Osteocyte (in vitro differentiated cells): ENCODE measurements around the gene QSER1. TPM values are rescaled to one million over a fixed set of nuclear protein-coding genes. Genes with fewer than 3 reads are reported as not detected.
A peak's percentile ranks its signal among the peaks of the same experiment; 100 is the strongest.

Source experiments
- DNase-seq: peaks from one replicate; pipeline ENCODE4 v3.0.0; 2021; ENCODE audit warnings: mixed read lengths; ENCODE audit not compliant: unreplicated experiment; ENCODE audit errors: extremely low spot score
- H3K27ac Mint-ChIP-seq: one replicate; pipeline ENCODE4 v1.8.0; 2021; ENCODE audit warnings: mild to moderate bottlenecking, mixed read lengths; ENCODE audit not compliant: unreplicated experiment
- H3K27me3 Mint-ChIP-seq: one replicate; pipeline ENCODE4 v1.8.0; 2021; ENCODE audit warnings: mixed read lengths; ENCODE audit not compliant: unreplicated experiment
- H3K36me3 Mint-ChIP-seq: one replicate; pipeline ENCODE4 v1.8.0; 2021; ENCODE audit warnings: mixed read lengths; ENCODE audit not compliant: unreplicated experiment
- H3K4me1 Mint-ChIP-seq: one replicate; pipeline ENCODE4 v1.8.0; 2021; ENCODE audit warnings: mixed read lengths; ENCODE audit not compliant: unreplicated experiment
- H3K4me3 Mint-ChIP-seq: one replicate; pipeline ENCODE4 v1.8.0; 2021; ENCODE audit warnings: mild to moderate bottlenecking, moderate library complexity, mixed read lengths; ENCODE audit not compliant: unreplicated experiment
- H3K9me3 Mint-ChIP-seq: one replicate; pipeline ENCODE4 v1.8.0; 2021; ENCODE audit warnings: mixed read lengths; ENCODE audit not compliant: unreplicated experiment
- total RNA-seq: library from RNA; stranded (reverse); gene quantifications from 2 replicates; pipeline ENCODE4 v1.2.1, GENCODE V29; 2021
- TF ChIP-seq, protein P1 (sequence below): fragments of 200-600 bp; sonication (generic); IDR thresholded peaks from 2 replicates; pipeline ENCODE4 v1.5.0; 2021; ENCODE audit warnings: antibody characterized with exemption, mild to moderate bottlenecking, moderate library complexity

QSER1 gene
- total RNA-seq, 1 donor from 2014 or later, result 32.4 TPM

DNA sequence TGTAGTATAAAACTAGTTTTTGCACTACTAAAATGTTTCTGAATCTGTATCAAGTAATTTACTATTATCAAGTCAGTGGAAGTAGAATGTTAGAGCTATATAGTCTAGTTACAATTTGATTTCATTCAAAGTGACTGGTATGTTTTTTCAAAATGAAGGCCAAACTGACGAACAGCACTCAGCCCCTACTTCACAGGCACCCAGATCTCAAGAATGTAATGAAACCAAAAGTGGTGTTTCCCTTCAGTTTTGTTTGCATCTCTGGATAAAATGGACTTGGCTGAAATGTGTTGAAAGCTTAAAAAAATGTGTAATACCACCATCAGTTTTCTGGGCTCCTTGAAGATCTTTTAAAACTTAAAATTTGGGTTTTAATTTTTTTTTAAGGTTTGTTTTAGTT lies 46.4 kb downstream of the QSER1 start:
- Mint-ChIP-seq H3K27me3 (no peaks in the 10 kb centered on the region), H3K9me3 (no peaks in the 10 kb centered on the region), H3K27ac (no peak overlapping the region), H3K36me3 (peaks cover 20% of the 10 kb centered on the region), H3K4me3 (no peak overlapping the region), H3K4me1 (peaks cover 19% of the 10 kb centered on the region)
- TF ChIP-seq, protein P1, sequence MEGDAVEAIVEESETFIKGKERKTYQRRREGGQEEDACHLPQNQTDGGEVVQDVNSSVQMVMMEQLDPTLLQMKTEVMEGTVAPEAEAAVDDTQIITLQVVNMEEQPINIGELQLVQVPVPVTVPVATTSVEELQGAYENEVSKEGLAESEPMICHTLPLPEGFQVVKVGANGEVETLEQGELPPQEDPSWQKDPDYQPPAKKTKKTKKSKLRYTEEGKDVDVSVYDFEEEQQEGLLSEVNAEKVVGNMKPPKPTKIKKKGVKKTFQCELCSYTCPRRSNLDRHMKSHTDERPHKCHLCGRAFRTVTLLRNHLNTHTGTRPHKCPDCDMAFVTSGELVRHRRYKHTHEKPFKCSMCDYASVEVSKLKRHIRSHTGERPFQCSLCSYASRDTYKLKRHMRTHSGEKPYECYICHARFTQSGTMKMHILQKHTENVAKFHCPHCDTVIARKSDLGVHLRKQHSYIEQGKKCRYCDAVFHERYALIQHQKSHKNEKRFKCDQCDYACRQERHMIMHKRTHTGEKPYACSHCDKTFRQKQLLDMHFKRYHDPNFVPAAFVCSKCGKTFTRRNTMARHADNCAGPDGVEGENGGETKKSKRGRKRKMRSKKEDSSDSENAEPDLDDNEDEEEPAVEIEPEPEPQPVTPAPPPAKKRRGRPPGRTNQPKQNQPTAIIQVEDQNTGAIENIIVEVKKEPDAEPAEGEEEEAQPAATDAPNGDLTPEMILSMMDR, result no peak
- no peak for DNase-seq

DNA sequence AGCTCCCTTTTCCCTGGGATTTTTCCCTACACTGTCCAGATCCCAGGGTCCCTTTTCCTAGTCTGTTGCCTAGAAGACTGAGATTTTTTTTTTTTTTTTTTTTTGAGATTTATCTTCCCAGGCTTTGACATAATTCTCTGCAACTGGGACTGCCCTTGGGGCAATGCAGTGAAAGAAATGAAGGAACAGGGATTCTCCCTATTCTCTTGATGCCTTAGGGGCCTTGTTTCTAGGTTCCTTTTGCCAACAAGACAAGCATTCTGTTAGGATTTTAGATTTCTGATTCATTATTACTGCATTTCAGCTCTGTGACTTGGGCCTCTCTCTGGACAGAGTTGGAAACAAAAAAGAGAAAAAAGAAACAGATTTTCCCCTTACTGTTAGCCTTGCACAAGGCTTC lies 47.3 kb downstream of the QSER1 start:
- Mint-ChIP-seq H3K36me3 (peaks cover 12% of the 10 kb centered on the region), H3K4me1 (peaks cover 19% of the 10 kb centered on the region), H3K27ac (no peak overlapping the region), H3K4me3 (no peak overlapping the region), H3K27me3 (no peaks in the 10 kb centered on the region), H3K9me3 (no peaks in the 10 kb centered on the region)
- DNase-seq, result no peak
- TF ChIP-seq, protein P1, result no peak

DNA sequence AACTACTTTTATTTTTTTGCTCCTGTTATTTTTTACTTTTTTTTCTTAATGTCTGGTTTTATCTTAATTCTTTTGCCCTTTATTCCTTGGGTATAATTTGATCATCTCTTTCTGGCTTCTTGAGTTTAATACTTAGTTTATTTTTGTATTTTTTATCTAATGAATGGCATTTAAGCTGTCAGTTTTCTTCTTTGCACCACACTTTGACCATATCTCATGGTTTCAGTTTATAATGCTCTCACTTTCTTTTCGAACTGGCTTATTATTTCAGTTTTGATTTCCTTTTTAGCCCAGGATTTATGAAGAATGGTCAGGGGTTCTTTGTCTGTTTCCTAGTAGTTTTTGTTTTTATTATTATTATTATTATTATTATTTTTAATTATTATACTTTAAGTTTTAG lies 48.3 kb downstream of the QSER1 start:
- no peak for DNase-seq
- Mint-ChIP-seq H3K4me3 (no peak overlapping the region), H3K4me1 (peaks cover 19% of the 10 kb centered on the region), H3K27ac (no peak overlapping the region), H3K27me3 (no peaks in the 10 kb centered on the region), H3K36me3 (peaks cover 10% of the 10 kb centered on the region), H3K9me3 (no peaks in the 10 kb centered on the region)
- TF ChIP-seq, protein P1, result no peak

DNA sequence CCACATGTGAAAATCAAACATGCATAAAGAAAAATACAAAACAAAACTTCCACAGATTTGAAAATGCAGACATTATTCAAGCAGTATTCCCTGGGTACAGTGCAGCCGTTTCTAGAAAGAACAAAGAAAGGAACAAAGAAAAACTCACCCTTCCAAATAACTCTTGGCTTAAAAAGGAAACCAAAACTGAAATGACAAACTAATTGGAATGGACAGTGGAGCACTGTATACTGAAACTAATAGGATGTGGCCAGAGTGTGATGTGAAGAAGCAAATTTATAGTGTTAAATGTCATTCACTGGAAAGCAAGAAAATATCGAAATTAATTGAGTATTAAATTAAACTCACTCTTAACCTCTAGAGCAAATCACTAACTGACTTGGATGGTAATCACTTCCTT lies 55.4 kb downstream of the QSER1 start:
- peaks cover 23% of the 10 kb centered on the region for H3K4me1 Mint-ChIP-seq
- H3K36me3 Mint-ChIP-seq, result peaks cover 9% of the 10 kb centered on the region
- TF ChIP-seq, protein P1, result no peak
- no peaks in the 10 kb centered on the region for H3K9me3 Mint-ChIP-seq
- H3K4me3 Mint-ChIP-seq, result peak overlapping the region; percentile 51
- peak overlapping the region; percentile 82 for H3K27ac Mint-ChIP-seq
- no peak for DNase-seq
- H3K27me3 Mint-ChIP-seq, result no peaks in the 10 kb centered on the region

DNA sequence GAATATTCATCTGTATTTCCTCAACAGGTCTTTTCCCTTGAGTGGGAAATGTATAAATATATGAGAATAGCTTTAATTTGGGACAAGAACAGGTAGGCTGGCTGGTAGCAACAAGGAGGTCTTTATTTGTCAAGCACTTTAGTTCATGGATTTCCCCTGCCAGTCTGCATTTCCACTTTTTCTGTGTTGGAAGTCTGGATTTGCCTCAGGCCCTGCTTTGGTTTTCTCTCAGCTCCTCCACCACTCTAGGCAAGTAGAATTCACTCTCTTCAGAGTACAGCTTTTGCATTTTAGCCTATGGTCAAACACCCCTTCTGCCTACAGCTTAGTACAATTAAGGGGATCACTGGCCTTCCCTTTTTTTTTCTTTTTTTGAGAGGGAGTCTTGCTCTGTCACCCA lies 57.1 kb downstream of the QSER1 start:
- Mint-ChIP-seq H3K4me3 (no peak overlapping the region), H3K9me3 (no peaks in the 10 kb centered on the region), H3K36me3 (peaks cover 12% of the 10 kb centered on the region), H3K4me1 (peaks cover 23% of the 10 kb centered on the region), H3K27me3 (no peaks in the 10 kb centered on the region), H3K27ac (peak overlapping the region; percentile 34)
- DNase-seq, result no peak
- TF ChIP-seq, protein P1, result no peak
